ENCODE measurements around the gene PEAK1.

DNA sequence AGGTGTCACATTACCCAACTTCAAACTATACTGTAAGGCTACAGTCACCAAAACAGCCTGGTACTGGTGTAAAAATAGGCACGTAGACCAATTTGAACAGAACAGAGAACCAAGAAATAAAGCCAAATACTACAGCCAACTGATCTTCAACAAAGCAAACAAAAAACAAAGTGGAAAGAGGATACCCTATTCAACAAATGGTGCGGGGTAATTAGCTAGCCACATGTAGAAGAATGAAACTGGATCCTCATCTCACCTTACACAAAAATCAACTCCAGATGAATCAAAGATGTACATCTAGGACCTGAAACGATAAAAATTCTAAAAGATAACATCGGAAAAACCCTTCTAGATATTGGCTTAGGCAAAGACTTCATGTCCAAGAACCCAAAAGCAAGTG lies 13.1 kb downstream of the PEAK1 start:
- TF ChIP-seq CTCF (IDR thresholded peaks at IDR 0.05; ENCODE audit: insufficient read depth, low read length, poor library complexity, severe bottlenecking), result no peak
- no peak for TF ChIP-seq EZH2phosphoT487 (conservative IDR thresholded peaks at IDR 0.05; ENCODE audit: low read length)

All from SU-DHL-6 (cell line).